ENCODE measurements around the gene IGF2BP3. TPM values are rescaled to one million over a fixed set of nuclear protein-coding genes. Genes with fewer than 3 reads are reported as not detected.
A peak's percentile ranks its signal among the peaks of the same experiment; 100 is the strongest.

IGF2BP3 gene
- polyA plus RNA-seq, 1 donor (not counting 4 experiments of a cell fraction or from before 2014, with no cell fraction given): 22.3 TPM

- H3K27me3 ChIP-seq (ENCODE audit: control insufficient read depth, extremely low read depth, insufficient read depth, low read length): peaks cover 62% of the 10 kb centered on the region
- H3K79me2 ChIP-seq (ENCODE audit: control insufficient read depth, insufficient read depth, low read length): peaks cover 13% of the 10 kb centered on the region
- peak overlapping the region in 2 of 3 experiments; percentile 44 to 74 for H3K4me3 ChIP-seq (ENCODE audit: control insufficient read depth in 2 of 3, extremely low read depth in 1 of 3, insufficient read depth in 2 of 3, low read depth in 1 of 3, low read length in 3 of 3)
These were observed 2.9 kb upstream of the IGF2BP3 start for GRCh38 chr7:23472956-23473843.

GRCh38 chr7:23472556-23472955, 2.3 kb upstream of the IGF2BP3 start:
- Histone ChIP-seq H3K27me3 (ENCODE audit: control insufficient read depth, extremely low read depth, insufficient read depth, low read length) (peaks cover 64% of the 10 kb centered on the region), H4K20me1 (ENCODE audit: control insufficient read depth, extremely low read depth, insufficient read depth, low read length) (no peaks in the 10 kb centered on the region), H3K9me3 (ENCODE audit: control insufficient read depth, low read depth, low read length) (no peaks in the 10 kb centered on the region), H3K9ac (ENCODE audit: control insufficient read depth, extremely low read depth, insufficient read depth, low read length) (no peak overlapping the region), H2AFZ (ENCODE audit: control insufficient read depth, low read length) (no peak overlapping the region), H3K4me3 (ENCODE audit: control insufficient read depth in 2 of 3, extremely low read depth in 1 of 3, insufficient read depth in 2 of 3, low read depth in 1 of 3, low read length in 3 of 3) (no peak overlapping the region), H3K4me1 (ENCODE audit: control insufficient read depth, extremely low read depth, insufficient read depth, low read length) (peaks cover 13% of the 10 kb centered on the region), H3K79me2 (ENCODE audit: control insufficient read depth, insufficient read depth, low read length) (peaks cover 20% of the 10 kb centered on the region), H3K27ac (ENCODE audit: control insufficient read depth, insufficient read depth, low read length) (no peak overlapping the region), H3K4me2 (ENCODE audit: control insufficient read depth, extremely low read depth, insufficient read depth, low read depth, low read length) (no peak overlapping the region), H3K9me1 (ENCODE audit: control insufficient read depth, extremely low read depth, insufficient read depth, low read length) (no peaks in the 10 kb centered on the region), H3K36me3 (ENCODE audit: control insufficient read depth in 2 of 2, extremely low read depth in 1 of 2, insufficient read depth in 2 of 2, low read length in 2 of 2) (no peaks in the 10 kb centered on the region)
- dilution Hi-C loops (cut with MboI; ENCODE audit: extremely low pct_ligation_motif_present, low sequenced_read_pairs): no loop called here
- DNase-seq (ENCODE audit: low read depth, low spot score): no peak
- no peak for FAIRE-seq
- TF ChIP-seq EZH2 (IDR thresholded peaks at IDR 0.05; ENCODE audit: low read length) (no peak), CTCF (optimal IDR thresholded peaks at IDR 0.05 in 1 of 3, IDR thresholded peaks at IDR 0.05 in 1 of 3, conservative IDR thresholded peaks at IDR 0.05 in 1 of 3; ENCODE audit: extremely low read depth in 1 of 3, insufficient read depth in 2 of 3, low read length in 3 of 3) (no peak)

More at GRCh38 chr7:23472956-23473843, 2.9 kb upstream of the IGF2BP3 start:
- H3K27ac ChIP-seq (ENCODE audit: control insufficient read depth, insufficient read depth, low read length): no peak overlapping the region
- TF ChIP-seq EZH2 (IDR thresholded peaks at IDR 0.05; ENCODE audit: low read length): peak; percentile 43
- TF ChIP-seq CTCF (optimal IDR thresholded peaks at IDR 0.05 in 1 of 3, IDR thresholded peaks at IDR 0.05 in 1 of 3, conservative IDR thresholded peaks at IDR 0.05 in 1 of 3; ENCODE audit: extremely low read depth in 1 of 3, insufficient read depth in 2 of 3, low read length in 3 of 3): no peak
- no peaks in the 10 kb centered on the region for H3K9me3 ChIP-seq (ENCODE audit: control insufficient read depth, low read depth, low read length)
- dilution Hi-C loops (cut with MboI; ENCODE audit: extremely low pct_ligation_motif_present, low sequenced_read_pairs): no loop called here
- FAIRE-seq: peak; percentile 36
- no peaks in the 10 kb centered on the region for H3K36me3 ChIP-seq (ENCODE audit: control insufficient read depth in 2 of 2, extremely low read depth in 1 of 2, insufficient read depth in 2 of 2, low read length in 2 of 2)
- peaks cover 9% of the 10 kb centered on the region for H3K4me1 ChIP-seq (ENCODE audit: control insufficient read depth, extremely low read depth, insufficient read depth, low read length)
- DNase-seq (ENCODE audit: low read depth, low spot score): no peak
- no peaks in the 10 kb centered on the region for H3K9me1 ChIP-seq (ENCODE audit: control insufficient read depth, extremely low read depth, insufficient read depth, low read length)
- H3K9ac ChIP-seq (ENCODE audit: control insufficient read depth, extremely low read depth, insufficient read depth, low read length): peak overlapping the region; percentile 74
- H2AFZ ChIP-seq (ENCODE audit: control insufficient read depth, low read length): no peak overlapping the region
- H4K20me1 ChIP-seq (ENCODE audit: control insufficient read depth, extremely low read depth, insufficient read depth, low read length): no peaks in the 10 kb centered on the region
- H3K4me2 ChIP-seq (ENCODE audit: control insufficient read depth, extremely low read depth, insufficient read depth, low read depth, low read length): peak overlapping the region; percentile 91

All from keratinocyte (primary cell).